GM15510 (cell line): ENCODE data around the gene ZNF182.

ENCODE experiments used
- POLR2A ChIP-seq: IDR thresholded peaks from 3 replicates; pipeline ENCODE4 v1.6.1; 2011; ENCODE audit warnings: borderline replicate concordance; ENCODE audit not compliant: insufficient read length; ENCODE audit errors: extremely low read depth

ZNF182 gene

GRCh38 chrX:48001260-48001659 lies 2.5 kb downstream of the ZNF182 start:
- no peak for TF ChIP-seq POLR2A

GRCh38 chrX:47992669-47993068 lies 11.1 kb downstream of the ZNF182 start:
- TF ChIP-seq POLR2A = no peak

DNA sequence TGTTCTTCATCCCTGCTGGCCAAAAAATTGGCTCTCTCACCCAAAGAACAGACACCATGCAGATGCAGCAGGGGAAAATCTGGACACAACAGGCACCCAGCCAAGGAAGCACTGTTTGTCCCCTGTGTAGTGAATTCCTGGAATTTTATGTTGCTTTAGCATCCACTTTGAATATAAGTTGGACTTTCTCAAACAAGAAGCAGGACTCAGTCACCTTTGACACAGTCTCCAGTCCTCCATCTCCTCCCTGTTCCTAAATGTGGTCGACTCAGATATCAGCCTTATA lies 11.8 kb downstream of the ZNF182 start:
- no peak for TF ChIP-seq POLR2A

DNA sequence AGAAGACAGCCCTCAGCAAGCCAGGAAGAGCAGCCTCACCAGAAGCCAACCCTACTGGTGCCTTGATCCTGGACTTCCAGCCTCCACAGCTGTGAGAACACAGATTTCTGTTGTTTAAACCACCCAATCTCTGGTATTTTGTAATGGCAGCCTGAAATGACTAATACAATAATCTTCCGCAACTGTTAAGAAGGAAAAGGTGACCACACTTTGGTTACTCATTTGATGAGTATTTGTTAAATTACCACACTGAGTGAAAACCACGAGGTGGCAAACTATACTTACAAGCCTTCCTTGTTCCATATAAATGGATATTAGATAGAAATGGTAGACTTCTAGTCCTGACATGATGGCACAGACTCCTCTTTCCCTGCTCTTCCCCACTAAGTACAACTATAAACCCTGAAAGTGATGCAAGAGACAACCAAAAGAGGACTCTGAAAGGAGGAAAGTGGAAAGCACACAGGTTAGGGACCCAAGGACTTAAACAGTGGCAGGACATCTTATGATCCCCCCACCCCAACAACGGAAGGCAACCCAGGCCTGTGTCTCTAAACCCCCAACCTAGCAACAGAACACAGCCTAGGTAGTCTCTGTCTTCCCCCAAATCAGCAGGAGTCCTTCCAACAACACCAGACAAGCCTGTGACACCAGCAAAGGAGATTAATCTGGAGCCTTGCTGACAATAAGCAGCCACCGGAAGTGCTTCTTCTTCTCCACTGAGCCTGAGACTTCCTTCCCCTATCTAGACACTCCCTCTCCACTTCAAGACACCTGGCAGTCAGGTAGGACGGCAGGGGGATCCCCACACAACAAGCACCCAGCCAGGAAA lies 12.3 kb downstream of the ZNF182 start:
- TF ChIP-seq POLR2A = no peak

DNA sequence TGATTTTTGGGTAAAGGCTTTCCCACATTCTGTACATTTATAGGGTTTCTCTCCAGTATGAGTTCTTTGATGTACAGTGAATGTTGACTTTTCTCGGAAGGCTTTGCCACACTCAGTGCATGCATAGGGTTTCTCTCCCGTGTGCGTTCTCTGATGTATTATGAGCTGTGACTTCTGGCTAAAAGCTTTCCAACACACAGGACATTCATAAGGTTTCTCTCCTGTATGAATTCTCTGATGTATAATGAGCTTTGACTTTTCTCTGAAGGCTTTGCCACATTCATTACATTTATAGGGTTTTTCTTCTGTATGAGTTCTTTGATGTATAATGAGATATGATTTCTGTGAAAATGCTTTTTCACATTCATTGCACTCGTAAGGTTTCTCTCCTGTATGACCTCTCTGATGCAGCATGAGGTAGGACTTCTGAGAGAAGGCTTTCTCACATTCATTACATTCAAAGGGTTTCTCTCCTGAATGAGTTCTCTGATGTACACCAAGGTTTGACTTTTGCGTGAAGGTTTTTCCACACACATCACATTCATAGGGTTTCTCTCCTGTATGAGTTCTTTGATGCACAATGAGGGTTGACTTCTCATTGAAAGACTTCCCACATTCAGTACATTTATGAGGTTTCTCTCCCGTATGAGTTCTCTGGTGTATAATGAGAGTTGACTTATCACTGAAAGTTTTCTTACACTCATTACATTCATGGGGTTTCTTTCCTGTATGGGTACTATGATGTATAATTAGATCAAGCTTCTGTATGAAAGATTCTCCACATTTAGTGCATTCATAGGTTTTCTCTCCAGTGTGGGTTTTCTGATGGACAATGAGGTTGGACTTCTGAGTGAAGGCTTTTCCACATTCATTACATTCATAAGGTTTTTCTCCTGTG lies 27.3 kb downstream of the ZNF182 start:
- TF ChIP-seq POLR2A = no peak

- TF ChIP-seq POLR2A = no peak
Observed at GRCh38 chrX:47973235-47973634, 30.6 kb downstream of the ZNF182 start.

DNA sequence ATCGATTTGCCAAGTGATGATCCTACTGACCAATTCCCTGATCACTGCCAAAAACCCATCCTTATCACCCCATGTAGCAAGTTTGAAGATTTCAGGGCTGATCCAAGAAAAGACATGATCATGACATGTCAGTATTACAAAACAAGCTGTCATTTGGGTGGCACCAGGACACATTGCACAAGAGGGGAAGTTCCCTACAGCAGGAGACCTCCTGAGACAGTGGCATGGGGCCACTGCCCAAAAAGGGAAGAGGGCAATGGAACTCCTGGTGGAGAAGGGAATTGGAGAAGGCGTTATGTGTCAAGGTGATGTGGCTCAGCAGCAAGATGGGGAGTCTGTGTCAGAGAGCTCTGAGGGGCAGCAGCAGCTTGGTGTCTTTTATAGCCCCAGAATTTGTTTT lies 43.4 kb downstream of the ZNF182 start:
- no peak for TF ChIP-seq POLR2A

DNA sequence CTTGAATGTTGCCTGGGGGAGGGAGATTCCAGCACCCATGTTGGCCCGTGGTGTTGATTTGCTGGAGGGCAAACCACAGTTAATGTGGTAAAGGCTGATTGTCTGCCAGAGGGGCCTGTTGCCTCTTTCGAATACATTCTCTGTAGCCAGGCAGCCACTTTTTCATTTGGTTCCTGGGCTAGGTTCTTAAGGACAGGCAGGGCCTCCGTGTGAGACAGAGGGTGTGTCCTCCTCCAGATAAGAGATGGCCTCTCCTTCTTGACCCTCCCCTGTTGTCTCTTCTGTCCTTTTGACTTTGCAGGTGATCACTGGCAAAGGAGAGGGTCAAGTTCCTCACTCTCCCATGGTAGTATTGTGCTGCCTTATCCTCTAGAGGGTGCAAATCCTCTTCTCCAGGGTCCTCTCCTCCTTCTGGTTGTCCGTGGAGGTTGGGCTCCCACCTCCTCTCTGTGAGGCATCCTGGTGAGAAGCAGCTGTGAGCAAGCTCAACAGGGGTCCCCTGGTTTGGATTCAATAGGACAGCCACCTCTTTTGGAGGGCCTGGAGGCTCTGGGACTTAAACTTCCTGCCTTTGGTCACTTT lies 44.9 kb downstream of the ZNF182 start:
- no peak for TF ChIP-seq POLR2A

DNA sequence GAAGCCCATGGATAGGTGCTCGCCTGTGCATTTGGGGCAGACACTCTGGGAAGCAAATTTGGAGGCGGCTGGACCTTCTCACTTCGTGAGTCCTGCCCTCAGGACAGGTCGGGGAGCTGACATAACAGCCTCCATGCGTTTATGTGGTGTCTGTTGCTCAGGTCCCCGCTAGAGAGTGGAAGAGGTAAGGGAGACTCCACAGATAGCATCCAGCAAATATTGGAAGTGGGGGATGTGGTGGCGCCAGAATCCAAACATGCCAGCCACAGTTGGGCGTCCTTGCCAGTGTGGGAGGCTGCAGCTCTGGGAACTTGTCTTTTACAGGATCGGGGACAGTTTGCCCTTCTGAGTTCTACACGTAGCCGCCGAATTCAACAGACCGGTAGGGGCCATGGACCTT lies 47.8 kb downstream of the ZNF182 start:
- TF ChIP-seq POLR2A = no peak

GRCh38 chrX:47941423-47941822 lies 62.4 kb downstream of the ZNF182 start:
- TF ChIP-seq POLR2A = no peak

GRCh38 chrX:47940448-47940847 lies 63.3 kb downstream of the ZNF182 start:
- TF ChIP-seq POLR2A = no peak

- no peak for TF ChIP-seq POLR2A
Observed at GRCh38 chrX:47936940-47937317, 66.9 kb downstream of the ZNF182 start.

DNA sequence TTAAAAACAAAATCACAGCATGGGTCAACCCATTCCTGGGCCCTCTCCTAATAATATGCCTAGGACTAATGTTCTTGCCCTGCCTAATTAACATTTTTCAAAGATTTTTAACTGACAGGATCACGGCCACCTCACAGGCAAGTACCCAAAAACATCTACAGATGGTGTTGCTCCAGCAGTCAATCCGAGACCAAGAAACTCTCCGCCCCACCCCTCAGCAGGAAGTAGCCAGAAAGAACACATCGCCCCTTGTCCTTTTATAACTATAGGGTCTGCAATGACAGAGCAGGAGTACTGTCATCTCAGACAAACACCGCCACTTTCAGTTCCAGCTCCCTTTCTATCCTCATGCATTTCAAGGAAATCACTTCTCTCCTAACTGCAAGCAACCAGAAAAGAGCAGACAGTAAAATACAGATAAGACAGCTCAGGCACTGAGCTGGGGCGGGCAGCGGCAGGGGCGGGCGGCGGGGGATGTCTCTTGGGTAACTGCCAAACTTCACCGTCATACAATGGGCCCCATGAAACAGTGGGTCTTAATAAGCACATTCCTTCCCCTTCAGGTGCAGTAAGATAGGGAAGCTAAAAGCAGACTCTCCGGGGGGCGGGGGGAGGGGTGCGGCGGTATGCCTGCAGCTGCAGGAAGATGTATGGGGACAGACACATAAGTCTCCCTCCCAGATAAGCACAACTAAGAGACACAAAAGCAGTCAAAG lies 67.4 kb downstream of the ZNF182 start:
- TF ChIP-seq POLR2A = no peak

- TF ChIP-seq POLR2A = no peak
Observed at GRCh38 chrX:47933946-47934345, 69.8 kb downstream of the ZNF182 start.

DNA sequence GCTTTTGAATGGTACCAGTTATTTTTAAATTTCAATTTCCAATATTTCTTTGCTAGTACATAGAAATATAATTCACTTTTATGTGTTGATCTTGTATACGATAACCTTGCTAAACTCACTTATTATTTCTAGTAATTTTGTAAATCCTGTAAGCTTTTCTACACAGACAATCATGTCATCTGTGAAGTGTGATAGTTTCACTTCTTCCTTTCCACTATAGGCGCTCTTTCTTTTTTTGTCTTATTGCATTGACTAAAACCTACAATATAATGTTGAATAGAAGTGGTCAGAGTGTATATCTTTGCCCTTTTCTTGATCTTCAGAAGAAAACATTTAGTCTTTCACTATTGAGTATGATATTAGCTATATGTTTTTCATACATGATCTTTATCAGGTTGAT lies 76.6 kb downstream of the ZNF182 start:
- TF ChIP-seq POLR2A = no peak
